PC-3 (cell line): ENCODE results near the gene JAKMIP2. TPM values are rescaled to one million over a fixed set of nuclear protein-coding genes. Genes with fewer than 3 reads are reported as not detected.
A peak's percentile ranks its signal among the peaks of the same experiment; 100 is the strongest.

ENCODE experiments used
- ATAC-seq: fragments of 200-7000 bp; cut with Tn5 transposase; 2 replicates; pipeline ENCODE4 v1.9.1; 2020; ENCODE audit warnings: mild to moderate bottlenecking, moderate library complexity
- BruUV-seq: library from RNA; stranded (reverse); fragments of 400-500 nt; replicated peaks from 2 replicates; lab custom pipeline; 2021; lab: Mats Ljungman, UMichigan
- CTCF ChIA-PET: fragments of 300-600 bp; sonication (Branson Sonifier 250); formaldehyde crosslinking; loops from one replicate; lab custom pipeline; 2022; ENCODE audit warnings: antibody characterized with exemption; lab: Charles Lee
- POLR2A ChIA-PET: fragments of 300-600 bp; sonication (Branson Sonifier 250); formaldehyde crosslinking; loops from one replicate; lab custom pipeline; 2022; ENCODE audit warnings: antibody characterized with exemption; ENCODE audit not compliant: unreplicated experiment; lab: Charles Lee
- DNase-seq: peaks from one replicate; pipeline ENCODE4 v3.0.0-alpha.2; 2015
- H2AFZ ChIP-seq: fragments of 300-600 bp; sonication (generic); 2 replicates; pipeline ENCODE4 v1.6.0; 2016; ENCODE audit warnings: antibody characterized with exemption, low read length
- H3F3A ChIP-seq: fragments of 300-600 bp; sonication (generic); one replicate; pipeline ENCODE4 v1.6.0; 2017; ENCODE audit warnings: antibody characterized with exemption, low read length, control low read depth, mild to moderate bottlenecking; ENCODE audit not compliant: unreplicated experiment
- H3K27ac ChIP-seq: fragments of 300-600 bp; sonication (generic); 2 replicates; pipeline ENCODE4 v1.5.1; 2016; ENCODE audit warnings: mild to moderate bottlenecking, low read length
- H3K27me3 ChIP-seq: fragments of 300-600 bp; sonication (generic); 2 replicates; pipeline ENCODE4 v1.6.1; 2016; ENCODE audit warnings: low read length, mixed read lengths
- H3K36me3 ChIP-seq: fragments of 300-600 bp; sonication (generic); 2 replicates; pipeline ENCODE4 v1.6.1; 2016; ENCODE audit warnings: low read depth, mixed run types, low read length, mixed read lengths
- H3K4me1 ChIP-seq: fragments of 300-600 bp; sonication (generic); 2 replicates; pipeline ENCODE4 v1.5.1; 2016; ENCODE audit warnings: low read length; ENCODE audit not compliant: insufficient read depth
- H3K4me2 ChIP-seq: fragments of 300-600 bp; sonication (generic); 2 replicates; pipeline ENCODE4 v1.6.0; 2016; ENCODE audit warnings: low read length
- H3K4me3 ChIP-seq: fragments of 300-600 bp; sonication (generic); 2 replicates; pipeline ENCODE4 v1.5.1; 2016; ENCODE audit warnings: mild to moderate bottlenecking, low read length, mixed read lengths
- H3K79me2 ChIP-seq: fragments of 300-600 bp; sonication (generic); 2 replicates; pipeline ENCODE4 v1.6.1; 2017; ENCODE audit warnings: low read length, mixed read lengths
- H3K9ac ChIP-seq: fragments of 300-600 bp; sonication (generic); 2 replicates; pipeline ENCODE4 v1.6.0; 2016; ENCODE audit warnings: mild to moderate bottlenecking, low read length
- H3K9me2 ChIP-seq: fragments of 300-600 bp; sonication (generic); replicated peaks from 2 replicates; pipeline ENCODE4 v1.6.1; 2016; ENCODE audit warnings: mixed run types, low read length, mixed read lengths
- H3K9me3 ChIP-seq: fragments of 300-600 bp; sonication (generic); 2 replicates; pipeline ENCODE4 v1.6.1; 2016; ENCODE audit warnings: low read length, mixed read lengths
- H4K20me1 ChIP-seq: fragments of 300-600 bp; sonication (generic); 2 replicates; pipeline ENCODE4 v1.6.1; 2016; ENCODE audit warnings: low read length, mixed read lengths
- CTCF ChIP-seq: fragments of 300-600 bp; sonication (generic); conservative IDR thresholded peaks from 2 replicates; pipeline ENCODE4 v1.5.1; 2017; ENCODE audit warnings: antibody characterized with exemption, low read depth, mild to moderate bottlenecking, low read length
- EZH2 ChIP-seq: fragments of 300-600 bp; sonication (generic); IDR thresholded peaks from one replicate; pipeline ENCODE4 v1.6.1; 2017; ENCODE audit warnings: antibody characterized with exemption, mild to moderate bottlenecking, low read length; ENCODE audit not compliant: unreplicated experiment
- EZH2phosphoT487 ChIP-seq: fragments of 300-600 bp; sonication (generic); IDR thresholded peaks from 2 replicates; pipeline ENCODE4 v1.6.1; 2018; ENCODE audit warnings: mild to moderate bottlenecking, antibody characterized with exemption, low read length, borderline replicate concordance
- intact Hi-C: fragments of 100-400 bp; cut with micrococcal nuclease; formaldehyde crosslinking; loops from 2 replicates; pipeline ENCODE4 v1.9.0; 2023
- total RNA-seq: library from RNA; depleted of rRNA; stranded (reverse); fragments of >200 nt; gene quantifications from 2 replicates; pipeline ENCODE4 v1.2.3, GENCODE V29; 2014

The JAKMIP2 gene
- total RNA-seq, 1 experiment from 2014 or later = 0.15 TPM

GRCh38 chr5:147737921-147738320 lies 44.6 kb downstream of the JAKMIP2 start:
- Histone ChIP-seq H3K4me2 (no peak overlapping the region), H3K9me3 (no peaks in the 10 kb centered on the region), H3K4me1 (no peaks in the 10 kb centered on the region), H3K9ac (no peak overlapping the region), H3K4me3 (no peak overlapping the region), H4K20me1 (no peaks in the 10 kb centered on the region), H3K36me3 (no peaks in the 10 kb centered on the region), H3K27ac (no peak overlapping the region), H3F3A (no peaks in the 10 kb centered on the region), H3K79me2 (no peaks in the 10 kb centered on the region), H2AFZ (no peak overlapping the region), H3K9me2 (no peaks in the 10 kb centered on the region), H3K27me3 (no peaks in the 10 kb centered on the region)
- DNase-seq (no peak), ATAC-seq (peak; percentile 69)
- POLR2A ChIA-PET = no interaction called here
- intact Hi-C loops = no loop called here
- TF ChIP-seq EZH2phosphoT487 = no peak
- TF ChIP-seq EZH2 = no peak
- TF ChIP-seq CTCF = no peak
- no TSS peak for BruUV-seq
- CTCF ChIA-PET = interaction anchor here (0.7 kb wide), 1 partner anchor 71 kb away, joined by 3 read pairs; no protein-coding TSS in a partner anchor

- H3K4me3 ChIP-seq = no peak overlapping the region
- ATAC-seq (no peak), DNase-seq (no peak)
- H3K9ac ChIP-seq = no peak overlapping the region
- ChIA-PET CTCF (no interaction called here), POLR2A (no interaction called here)
- intact Hi-C loops = no loop called here
- TF ChIP-seq CTCF (no peak), EZH2 (no peak), EZH2phosphoT487 (no peak)
- H3K4me1 ChIP-seq = no peaks in the 10 kb centered on the region
- H3K4me2 ChIP-seq = no peak overlapping the region
- H3K27me3 ChIP-seq = no peaks in the 10 kb centered on the region
- H4K20me1 ChIP-seq = no peaks in the 10 kb centered on the region
- no peak overlapping the region for H2AFZ ChIP-seq
- no TSS peak for BruUV-seq
- H3F3A ChIP-seq = no peaks in the 10 kb centered on the region
- H3K9me2 ChIP-seq = no peaks in the 10 kb centered on the region
- no peak overlapping the region for H3K27ac ChIP-seq
- no peaks in the 10 kb centered on the region for H3K79me2 ChIP-seq
- no peaks in the 10 kb centered on the region for H3K9me3 ChIP-seq
- H3K36me3 ChIP-seq = no peaks in the 10 kb centered on the region
Observed at GRCh38 chr5:147735621-147736125, 46.9 kb downstream of the JAKMIP2 start.

DNA sequence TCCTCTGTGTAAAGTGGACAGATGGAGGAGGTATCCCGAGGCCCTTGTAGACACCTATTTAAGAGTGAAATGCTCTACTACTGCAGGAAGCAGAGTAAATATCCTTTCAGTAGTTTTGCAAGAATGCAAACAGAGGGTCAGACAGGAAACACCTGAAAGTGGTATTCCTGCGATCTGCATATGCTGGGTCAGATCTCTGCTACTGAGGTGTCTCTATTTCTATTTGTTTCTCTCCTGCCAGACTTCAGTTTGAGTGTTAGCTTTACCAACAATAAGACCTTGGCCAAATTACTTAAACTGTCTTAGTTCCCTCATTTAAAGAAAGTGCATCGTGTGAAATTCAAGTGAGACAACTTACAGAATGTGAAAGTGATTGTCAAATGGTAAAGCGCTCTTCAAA lies 47.6 kb downstream of the JAKMIP2 start:
- DNase-seq = no peak
- POLR2A ChIA-PET = no interaction called here
- Histone ChIP-seq H3K9me3 (no peaks in the 10 kb centered on the region), H3K4me2 (no peak overlapping the region), H3K4me3 (no peak overlapping the region), H3K9ac (no peak overlapping the region), H2AFZ (0 out of 2 replicates have a peak overlapping the region, but pooled peaks have one; percentile 13), H3K9me2 (no peaks in the 10 kb centered on the region), H3F3A (no peaks in the 10 kb centered on the region), H3K36me3 (no peaks in the 10 kb centered on the region), H4K20me1 (no peaks in the 10 kb centered on the region), H3K4me1 (no peaks in the 10 kb centered on the region), H3K79me2 (no peaks in the 10 kb centered on the region), H3K27me3 (no peaks in the 10 kb centered on the region), H3K27ac (no peak overlapping the region)
- no TSS peak for BruUV-seq
- intact Hi-C loops = no loop called here
- no peak for ATAC-seq
- CTCF ChIA-PET = no interaction called here
- no peak for TF ChIP-seq CTCF
- TF ChIP-seq EZH2 = no peak
- TF ChIP-seq EZH2phosphoT487 = no peak
